MCF 10A (cell line): ENCODE results near the gene SESTD1. TPM values are rescaled to one million over a fixed set of nuclear protein-coding genes. Genes with fewer than 3 reads are reported as not detected.
A peak's percentile ranks its signal among the peaks of the same experiment; 100 is the strongest.

ENCODE experiments used
- BruUV-seq: library from RNA; stranded (reverse); fragments of 400-500 nt; replicated peaks from 2 replicates; lab custom pipeline; 2021; lab: Mats Ljungman, UMichigan
- CTCF ChIA-PET: fragments of 300-600 bp; sonication (Branson Sonifier 250); formaldehyde crosslinking; extraction: SDS; loops from one replicate; lab custom pipeline; 2021; ENCODE audit warnings: antibody characterized with exemption, inconsistent platforms; lab: Yijun Ruan, JAX
- POLR2A ChIA-PET: fragments of 300-600, 350-650 bp; sonication (Branson Sonifier 250); formaldehyde crosslinking; extraction: SDS; loops from one replicate; lab custom pipeline; 2020; ENCODE audit warnings: antibody characterized with exemption, inconsistent platforms; lab: Yijun Ruan, JAX
- DNase-seq: peaks from one replicate; pipeline ENCODE4 v3.0.0-alpha.2; 2018; ENCODE audit not compliant: unreplicated experiment
- H3K27ac Mint-ChIP-seq: one replicate; pipeline ENCODE4 v1.8.0; 2022; ENCODE audit warnings: mild to moderate bottlenecking, low read depth, mixed read lengths; ENCODE audit not compliant: unreplicated experiment
- H3K27me3 Mint-ChIP-seq: one replicate; pipeline ENCODE4 v1.8.0; 2022; ENCODE audit warnings: mixed read lengths; ENCODE audit not compliant: insufficient read depth, unreplicated experiment
- H3K36me3 Mint-ChIP-seq: one replicate; pipeline ENCODE4 v1.8.0; 2022; ENCODE audit warnings: mild to moderate bottlenecking, moderate library complexity, mixed read lengths; ENCODE audit not compliant: insufficient read depth, unreplicated experiment
- H3K4me1 Mint-ChIP-seq: one replicate; pipeline ENCODE4 v1.8.0; 2022; ENCODE audit warnings: mixed read lengths; ENCODE audit not compliant: insufficient read depth, unreplicated experiment
- H3K4me3 Mint-ChIP-seq: one replicate; pipeline ENCODE4 v1.8.0; 2022; ENCODE audit warnings: mild to moderate bottlenecking, moderate library complexity, mixed read lengths; ENCODE audit not compliant: unreplicated experiment
- H3K9me3 Mint-ChIP-seq: one replicate; pipeline ENCODE4 v1.8.0; 2022; ENCODE audit warnings: mixed read lengths; ENCODE audit not compliant: unreplicated experiment
- intact Hi-C: fragments of 100-400 bp; cut with micrococcal nuclease; formaldehyde crosslinking; loops from 2 replicates; pipeline ENCODE4 v1.14.1; 2022
- total RNA-seq: library from RNA; stranded (reverse); gene quantifications from 2 replicates; pipeline ENCODE4 v1.2.3, GENCODE V29; 2022
- TF ChIP-seq, protein P1 (sequence below): fragments of 200-600 bp; IDR thresholded peaks from one replicate; pipeline ENCODE4 v1.8.0; 2022; ENCODE audit warnings: antibody characterized with exemption, mild to moderate bottlenecking; ENCODE audit not compliant: unreplicated experiment

SESTD1 gene
- total RNA-seq, 1 experiment from 2014 or later = 43.0 TPM

DNA sequence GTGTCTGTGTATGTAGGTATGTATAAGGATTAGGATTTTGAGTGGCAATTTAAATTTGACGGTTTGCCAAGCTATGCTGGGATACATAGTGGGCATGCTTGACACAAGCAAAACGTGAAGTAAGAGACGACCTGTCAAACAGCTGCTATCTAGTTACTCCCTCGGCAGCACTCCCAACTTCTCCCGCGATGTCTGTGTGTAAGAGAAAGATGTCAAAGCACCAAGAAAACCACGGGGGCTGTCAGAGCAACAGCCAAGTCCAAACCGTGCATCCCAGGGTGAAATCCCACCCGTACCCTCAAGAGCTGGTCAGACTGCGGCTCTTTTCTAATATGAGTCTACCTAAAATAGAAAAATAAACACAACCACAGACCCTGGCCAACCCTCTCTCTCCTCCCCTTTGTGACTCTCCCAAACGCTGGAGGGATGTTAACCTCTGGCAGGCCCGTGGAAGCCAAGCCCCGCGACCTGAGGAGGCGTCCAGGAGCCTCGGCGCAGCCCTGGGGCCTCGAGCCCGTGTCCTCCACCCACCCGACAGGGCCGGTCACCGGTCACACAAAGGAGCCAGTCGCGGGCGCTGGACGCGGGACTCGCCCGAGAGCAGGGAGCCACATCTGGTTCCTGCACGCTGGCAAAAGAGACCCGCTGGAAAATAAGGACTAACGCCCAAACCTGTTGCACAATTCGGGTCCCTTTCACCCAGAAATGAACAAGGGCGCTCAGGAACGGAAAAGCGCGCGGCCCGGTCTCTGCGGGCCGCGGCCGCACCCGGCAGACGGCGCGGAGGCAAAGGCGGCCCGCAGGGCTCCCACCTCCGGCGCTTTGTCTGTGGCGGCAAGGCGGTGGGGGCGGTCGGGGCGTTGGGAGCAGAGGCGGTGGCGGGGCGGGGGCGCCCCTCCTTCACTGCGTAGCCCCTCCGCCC is 925 bp downstream of the SESTD1 start:
- TF ChIP-seq, protein P1, sequence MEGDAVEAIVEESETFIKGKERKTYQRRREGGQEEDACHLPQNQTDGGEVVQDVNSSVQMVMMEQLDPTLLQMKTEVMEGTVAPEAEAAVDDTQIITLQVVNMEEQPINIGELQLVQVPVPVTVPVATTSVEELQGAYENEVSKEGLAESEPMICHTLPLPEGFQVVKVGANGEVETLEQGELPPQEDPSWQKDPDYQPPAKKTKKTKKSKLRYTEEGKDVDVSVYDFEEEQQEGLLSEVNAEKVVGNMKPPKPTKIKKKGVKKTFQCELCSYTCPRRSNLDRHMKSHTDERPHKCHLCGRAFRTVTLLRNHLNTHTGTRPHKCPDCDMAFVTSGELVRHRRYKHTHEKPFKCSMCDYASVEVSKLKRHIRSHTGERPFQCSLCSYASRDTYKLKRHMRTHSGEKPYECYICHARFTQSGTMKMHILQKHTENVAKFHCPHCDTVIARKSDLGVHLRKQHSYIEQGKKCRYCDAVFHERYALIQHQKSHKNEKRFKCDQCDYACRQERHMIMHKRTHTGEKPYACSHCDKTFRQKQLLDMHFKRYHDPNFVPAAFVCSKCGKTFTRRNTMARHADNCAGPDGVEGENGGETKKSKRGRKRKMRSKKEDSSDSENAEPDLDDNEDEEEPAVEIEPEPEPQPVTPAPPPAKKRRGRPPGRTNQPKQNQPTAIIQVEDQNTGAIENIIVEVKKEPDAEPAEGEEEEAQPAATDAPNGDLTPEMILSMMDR = no peak
- peak; percentile 64 for DNase-seq
- CTCF ChIA-PET = interaction anchor here (0.7 to 2.2 kb wide), 10 partner anchors 8 to 80 kb away, joined by 3 to 7 read pairs (median 4); no protein-coding TSS in a partner anchor
- intact Hi-C loops = loop anchor here (1.0 to 2.0 kb wide), 2 partner anchors 45 to 77 kb away; no protein-coding TSS in a partner anchor
- Mint-ChIP-seq H3K4me3 (peak overlapping the region; percentile 85), H3K27me3 (no peaks in the 10 kb centered on the region), H3K27ac (peak overlapping the region; percentile 89), H3K9me3 (no peaks in the 10 kb centered on the region), H3K36me3 (no peaks in the 10 kb centered on the region), H3K4me1 (peaks cover 29% of the 10 kb centered on the region)
- POLR2A ChIA-PET = interaction anchor here (0.8 to 3.0 kb wide), 15 partner anchors 9 to 812 kb away, joined by 3 to 55 read pairs (median 8); partner anchors contain the start of genes PJVK and PRKRA
- BruUV-seq = no TSS peak

DNA sequence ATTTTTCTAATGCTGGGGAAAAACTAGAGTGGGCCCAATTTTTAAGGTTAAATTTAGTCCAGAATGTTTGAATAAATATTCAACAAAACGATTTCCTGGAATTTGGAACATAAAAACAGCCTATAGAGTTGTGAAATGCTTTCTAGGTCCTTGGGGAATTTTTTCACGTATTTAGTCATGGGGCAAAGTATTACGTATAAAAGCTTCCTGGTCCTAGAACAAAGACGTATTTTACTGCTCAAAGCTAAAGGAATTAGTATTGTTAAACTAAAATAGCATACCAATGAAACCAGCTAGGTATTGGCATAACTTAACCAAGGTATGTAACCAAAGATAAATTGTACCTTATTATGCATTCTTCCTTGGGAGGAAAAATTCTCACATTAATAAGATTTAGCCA is 1.6 kb downstream of the SESTD1 start:
- no peaks in the 10 kb centered on the region for H3K27me3 Mint-ChIP-seq

DNA sequence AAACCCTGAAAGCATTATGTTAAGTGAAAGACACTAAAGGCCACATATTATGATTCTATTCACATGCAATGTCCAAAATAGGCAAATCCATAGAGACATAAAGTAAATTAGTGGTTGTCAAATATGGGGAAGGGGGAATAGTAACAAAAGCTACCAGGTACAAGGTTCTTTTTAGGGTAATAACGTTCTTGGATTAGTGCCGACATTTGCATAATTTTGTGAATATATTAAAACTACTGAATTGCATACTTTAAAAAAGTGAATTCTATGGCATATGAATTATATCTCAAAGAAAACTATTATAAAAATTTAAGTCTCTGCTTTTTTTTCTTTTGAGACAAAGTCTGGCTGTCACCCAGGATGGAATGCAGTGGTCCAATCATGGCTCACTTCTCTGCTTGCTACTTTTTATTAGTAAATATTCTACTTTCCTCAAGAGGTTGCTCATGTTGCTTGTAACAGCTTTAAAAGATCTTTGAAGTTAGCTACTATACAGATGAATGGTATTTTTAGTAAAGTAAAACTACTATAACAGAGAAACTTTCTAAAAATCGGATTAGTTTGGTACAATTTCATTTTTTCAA is 2.5 kb downstream of the SESTD1 start:
- ChIA-PET CTCF (interaction anchor here (0.5 to 2.2 kb wide), 6 partner anchors 9 to 507 kb away, joined by 3 to 7 read pairs (median 4); no protein-coding TSS in a partner anchor), POLR2A (interaction anchor here (0.6 to 3.0 kb wide), 12 partner anchors 10 to 157 kb away, joined by 3 to 55 read pairs (median 8); no protein-coding TSS in a partner anchor)
- TF ChIP-seq, protein P1 = no peak
- no peaks in the 10 kb centered on the region for H3K9me3 Mint-ChIP-seq
- intact Hi-C loops = loop anchor here (2.0 kb wide), 1 partner anchor 43 kb away; no protein-coding TSS in a partner anchor
- DNase-seq = no peak
- no peaks in the 10 kb centered on the region for H3K27me3 Mint-ChIP-seq
- peak overlapping the region; percentile 89 for H3K27ac Mint-ChIP-seq
- H3K4me1 Mint-ChIP-seq = peaks cover 32% of the 10 kb centered on the region
- H3K36me3 Mint-ChIP-seq = no peaks in the 10 kb centered on the region
- H3K4me3 Mint-ChIP-seq = peak overlapping the region; percentile 85
- no TSS peak for BruUV-seq

More for the DNA sequence above, 1.6 kb downstream of the SESTD1 start:
- CTCF ChIA-PET = interaction anchor here (0.7 to 2.2 kb wide), 12 partner anchors 9 to 82 kb away, joined by 3 to 7 read pairs (median 4); no protein-coding TSS in a partner anchor
- peak; percentile 52 for DNase-seq
- TF ChIP-seq, protein P1 = no peak
- Mint-ChIP-seq H3K9me3 (no peaks in the 10 kb centered on the region), H3K4me3 (peak overlapping the region; percentile 85), H3K36me3 (no peaks in the 10 kb centered on the region), H3K27ac (peak overlapping the region; percentile 89), H3K4me1 (peaks cover 24% of the 10 kb centered on the region)
- intact Hi-C loops = loop anchor here (1.0 to 2.0 kb wide), 2 partner anchors 44 to 77 kb away; no protein-coding TSS in a partner anchor
- TSS peak; percentile 53 for BruUV-seq
- POLR2A ChIA-PET = interaction anchor here (0.7 to 3.0 kb wide), 16 partner anchors 8 to 812 kb away, joined by 3 to 55 read pairs (median 8); partner anchors contain the start of genes PJVK and PRKRA
